K562 (cell line): ENCODE data around the gene CCNI.

Experiments
- EGR1 ChIP-seq: fragments of 450-650 bp; conservative IDR thresholded peaks from 2 replicates; pipeline ENCODE4 v1.6.1; 2017; ENCODE audit warnings: mild to moderate bottlenecking
- HNRNPH1 ChIP-seq: fragments of 200-400 bp; formaldehyde crosslinking; optimal IDR thresholded peaks from 2 replicates; pipeline ENCODE3; 2017; ENCODE audit warnings: low read depth, mild to moderate bottlenecking, low read length, moderate library complexity
- MAFF ChIP-seq: IDR thresholded peaks from 2 replicates; pipeline ENCODE4 v1.6.1; 2012; ENCODE audit warnings: low read length, improper control_type of control experiment
- SP2 ChIP-seq: IDR thresholded peaks from 2 replicates; pipeline ENCODE4 v1.6.1; 2011; ENCODE audit warnings: mild to moderate bottlenecking, low read depth, low read length, moderate library complexity; ENCODE audit not compliant: poor library complexity, severe bottlenecking; ENCODE audit errors: extremely low read depth
- TAF1 ChIP-seq: IDR thresholded peaks from 2 replicates; pipeline ENCODE4 v1.6.1; 2011; ENCODE audit warnings: mild to moderate bottlenecking, low read length, moderate library complexity; ENCODE audit not compliant: insufficient read depth, control insufficient read depth, severe bottlenecking; ENCODE audit errors: extremely low read depth
- ZNF217 ChIP-seq: sonication (generic); formaldehyde crosslinking; IDR thresholded peaks from 2 replicates; pipeline ENCODE4 v1.8.0; 2022; ENCODE audit warnings: mild to moderate bottlenecking, missing genetic modification reagents
- ZNF766 ChIP-seq: fragments of 200-800 bp; sonication (Bioruptor generic); conservative IDR thresholded peaks from 2 replicates; pipeline ENCODE4 v1.6.1; 2016; ENCODE audit warnings: missing genetic modification characterization, missing compliant biosample characterization
- TF ChIP-seq, protein P1 (sequence below): fragments of 250-450 bp; sonication (Bioruptor Pico); IDR thresholded peaks from 2 replicates; pipeline ENCODE4 v1.4.0; 2020; ENCODE audit warnings: mild to moderate bottlenecking, moderate library complexity
- TF ChIP-seq, protein P2 (sequence below): sonication (generic); formaldehyde crosslinking; IDR thresholded peaks from 2 replicates; pipeline ENCODE4 v1.9.0; 2022; ENCODE audit warnings: mild to moderate bottlenecking, missing genetic modification reagents
- TF ChIP-seq, protein P3 (sequence below): sonication (generic); formaldehyde crosslinking; IDR thresholded peaks from 2 replicates; pipeline ENCODE4 v1.4.0; 2020; ENCODE audit warnings: mild to moderate bottlenecking, missing genetic modification reagents
- TF ChIP-seq, protein P4 (sequence below), 3 experiments: IDR thresholded peaks in 2 of 3; conservative IDR thresholded peaks in 1 of 3; 2 replicates each; pipeline ENCODE4 v1.5.1; 2011 to 2012; ENCODE audit warnings: low read length in 3 of 3, mild to moderate bottlenecking in 3 of 3, control low read depth in 2 of 3, improper control_type of control experiment in 1 of 3, inconsistent platforms in 1 of 3, low read depth in 1 of 3, mixed read lengths in 1 of 3, moderate library complexity in 1 of 3; ENCODE audit not compliant: insufficient read depth in 2 of 3
- TF ChIP-seq, protein P5 (sequence below): fragments of 450-650 bp; conservative IDR thresholded peaks from 2 replicates; pipeline ENCODE4 v1.6.1; 2016; ENCODE audit warnings: missing genetic modification characterization, low read depth, mild to moderate bottlenecking, missing compliant biosample characterization, moderate library complexity

DNA sequence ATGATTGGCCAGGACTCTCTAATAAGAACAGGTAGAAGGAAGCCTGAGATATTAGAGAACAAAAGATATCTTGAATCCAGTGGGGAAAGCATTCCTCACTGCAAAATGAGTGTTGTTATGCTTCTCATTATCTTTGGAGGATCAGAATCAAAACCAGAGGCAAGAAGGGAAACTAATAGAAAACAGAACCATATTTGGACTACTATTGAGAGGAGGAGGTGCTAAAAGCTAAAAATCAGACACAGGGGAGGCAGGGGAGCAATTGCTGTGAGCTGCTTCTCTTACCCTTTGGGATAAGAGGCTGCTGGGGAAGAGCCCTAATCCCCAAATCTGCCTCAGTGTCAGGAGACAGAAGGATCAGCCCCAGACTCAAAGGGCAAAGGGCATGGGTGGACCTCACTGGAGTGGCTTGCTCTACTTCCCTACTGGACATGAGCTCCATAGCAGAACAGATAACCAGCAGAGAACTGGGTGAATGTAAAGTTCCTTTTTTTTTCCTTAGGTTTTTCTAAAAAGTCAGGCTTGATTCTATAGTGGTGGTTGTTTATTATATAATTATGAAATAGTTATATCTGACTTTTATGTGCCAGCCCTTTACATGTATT, 66.2 kb downstream of the CCNI start:
- TF ChIP-seq MAFF: no peak
- TF ChIP-seq TAF1: no peak
- TF ChIP-seq ZNF217 (CRISPR knock-in tag): no peak
- TF ChIP-seq ZNF766 (CRISPR knock-in tag): no peak
- TF ChIP-seq, protein P1, sequence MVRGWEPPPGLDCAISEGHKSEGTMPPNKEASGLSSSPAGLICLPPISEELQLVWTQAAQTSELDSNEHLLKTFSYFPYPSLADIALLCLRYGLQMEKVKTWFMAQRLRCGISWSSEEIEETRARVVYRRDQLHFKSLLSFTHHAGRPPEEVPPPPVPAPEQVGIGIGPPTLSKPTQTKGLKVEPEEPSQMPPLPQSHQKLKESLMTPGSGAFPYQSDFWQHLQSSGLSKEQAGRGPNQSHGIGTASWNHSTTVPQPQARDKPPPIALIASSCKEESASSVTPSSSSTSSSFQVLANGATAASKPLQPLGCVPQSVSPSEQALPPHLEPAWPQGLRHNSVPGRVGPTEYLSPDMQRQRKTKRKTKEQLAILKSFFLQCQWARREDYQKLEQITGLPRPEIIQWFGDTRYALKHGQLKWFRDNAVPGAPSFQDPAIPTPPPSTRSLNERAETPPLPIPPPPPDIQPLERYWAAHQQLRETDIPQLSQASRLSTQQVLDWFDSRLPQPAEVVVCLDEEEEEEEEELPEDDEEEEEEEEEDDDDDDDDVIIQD (CRISPR knock-in tag): no peak
- TF ChIP-seq EGR1: no peak
- TF ChIP-seq, protein P2, sequence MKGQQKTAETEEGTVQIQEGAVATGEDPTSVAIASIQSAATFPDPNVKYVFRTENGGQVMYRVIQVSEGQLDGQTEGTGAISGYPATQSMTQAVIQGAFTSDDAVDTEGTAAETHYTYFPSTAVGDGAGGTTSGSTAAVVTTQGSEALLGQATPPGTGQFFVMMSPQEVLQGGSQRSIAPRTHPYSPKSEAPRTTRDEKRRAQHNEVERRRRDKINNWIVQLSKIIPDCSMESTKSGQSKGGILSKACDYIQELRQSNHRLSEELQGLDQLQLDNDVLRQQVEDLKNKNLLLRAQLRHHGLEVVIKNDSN: no peak
- no peak for TF ChIP-seq SP2
- TF ChIP-seq, protein P3, sequence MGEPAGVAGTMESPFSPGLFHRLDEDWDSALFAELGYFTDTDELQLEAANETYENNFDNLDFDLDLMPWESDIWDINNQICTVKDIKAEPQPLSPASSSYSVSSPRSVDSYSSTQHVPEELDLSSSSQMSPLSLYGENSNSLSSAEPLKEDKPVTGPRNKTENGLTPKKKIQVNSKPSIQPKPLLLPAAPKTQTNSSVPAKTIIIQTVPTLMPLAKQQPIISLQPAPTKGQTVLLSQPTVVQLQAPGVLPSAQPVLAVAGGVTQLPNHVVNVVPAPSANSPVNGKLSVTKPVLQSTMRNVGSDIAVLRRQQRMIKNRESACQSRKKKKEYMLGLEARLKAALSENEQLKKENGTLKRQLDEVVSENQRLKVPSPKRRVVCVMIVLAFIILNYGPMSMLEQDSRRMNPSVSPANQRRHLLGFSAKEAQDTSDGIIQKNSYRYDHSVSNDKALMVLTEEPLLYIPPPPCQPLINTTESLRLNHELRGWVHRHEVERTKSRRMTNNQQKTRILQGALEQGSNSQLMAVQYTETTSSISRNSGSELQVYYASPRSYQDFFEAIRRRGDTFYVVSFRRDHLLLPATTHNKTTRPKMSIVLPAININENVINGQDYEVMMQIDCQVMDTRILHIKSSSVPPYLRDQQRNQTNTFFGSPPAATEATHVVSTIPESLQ (CRISPR knock-in tag): no peak
- TF ChIP-seq, protein P4, sequence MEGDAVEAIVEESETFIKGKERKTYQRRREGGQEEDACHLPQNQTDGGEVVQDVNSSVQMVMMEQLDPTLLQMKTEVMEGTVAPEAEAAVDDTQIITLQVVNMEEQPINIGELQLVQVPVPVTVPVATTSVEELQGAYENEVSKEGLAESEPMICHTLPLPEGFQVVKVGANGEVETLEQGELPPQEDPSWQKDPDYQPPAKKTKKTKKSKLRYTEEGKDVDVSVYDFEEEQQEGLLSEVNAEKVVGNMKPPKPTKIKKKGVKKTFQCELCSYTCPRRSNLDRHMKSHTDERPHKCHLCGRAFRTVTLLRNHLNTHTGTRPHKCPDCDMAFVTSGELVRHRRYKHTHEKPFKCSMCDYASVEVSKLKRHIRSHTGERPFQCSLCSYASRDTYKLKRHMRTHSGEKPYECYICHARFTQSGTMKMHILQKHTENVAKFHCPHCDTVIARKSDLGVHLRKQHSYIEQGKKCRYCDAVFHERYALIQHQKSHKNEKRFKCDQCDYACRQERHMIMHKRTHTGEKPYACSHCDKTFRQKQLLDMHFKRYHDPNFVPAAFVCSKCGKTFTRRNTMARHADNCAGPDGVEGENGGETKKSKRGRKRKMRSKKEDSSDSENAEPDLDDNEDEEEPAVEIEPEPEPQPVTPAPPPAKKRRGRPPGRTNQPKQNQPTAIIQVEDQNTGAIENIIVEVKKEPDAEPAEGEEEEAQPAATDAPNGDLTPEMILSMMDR (IDR thresholded peaks at IDR 0.05 in 2 of 3, conservative IDR thresholded peaks at IDR 0.05 in 1 of 3; ENCODE audit: insufficient read depth in 2 of 3, low read depth in 1 of 3, low read length in 3 of 3): no peak
- TF ChIP-seq, protein P5, sequence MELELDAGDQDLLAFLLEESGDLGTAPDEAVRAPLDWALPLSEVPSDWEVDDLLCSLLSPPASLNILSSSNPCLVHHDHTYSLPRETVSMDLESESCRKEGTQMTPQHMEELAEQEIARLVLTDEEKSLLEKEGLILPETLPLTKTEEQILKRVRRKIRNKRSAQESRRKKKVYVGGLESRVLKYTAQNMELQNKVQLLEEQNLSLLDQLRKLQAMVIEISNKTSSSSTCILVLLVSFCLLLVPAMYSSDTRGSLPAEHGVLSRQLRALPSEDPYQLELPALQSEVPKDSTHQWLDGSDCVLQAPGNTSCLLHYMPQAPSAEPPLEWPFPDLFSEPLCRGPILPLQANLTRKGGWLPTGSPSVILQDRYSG (tag): no peak
- no peak for TF ChIP-seq HNRNPH1
